ENCODE measurements around the gene SETDB2.

DNA sequence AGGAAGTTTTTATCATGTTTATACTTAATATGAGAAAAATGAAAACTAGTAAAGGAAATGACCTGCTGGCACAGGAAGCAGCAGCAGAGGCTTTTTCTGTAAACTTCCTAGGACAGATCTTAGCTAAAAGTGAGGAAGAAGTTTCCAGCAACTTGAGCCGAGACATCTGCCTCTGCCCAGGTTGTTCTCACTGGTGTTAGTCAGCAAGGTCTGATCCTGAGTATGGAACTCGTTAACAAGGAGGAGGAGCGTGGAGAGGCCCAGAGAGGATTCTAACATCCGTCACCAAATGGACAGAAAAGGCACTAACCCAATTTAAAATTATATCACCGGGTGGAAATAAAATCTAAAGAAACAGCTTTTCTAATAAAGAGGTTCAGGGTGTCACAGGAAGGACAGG is 95.2 kb downstream of the SETDB2 start:
- TF ChIP-seq RAD21 (IDR thresholded peaks at IDR 0.05): no peak
- TF ChIP-seq, protein P1, sequence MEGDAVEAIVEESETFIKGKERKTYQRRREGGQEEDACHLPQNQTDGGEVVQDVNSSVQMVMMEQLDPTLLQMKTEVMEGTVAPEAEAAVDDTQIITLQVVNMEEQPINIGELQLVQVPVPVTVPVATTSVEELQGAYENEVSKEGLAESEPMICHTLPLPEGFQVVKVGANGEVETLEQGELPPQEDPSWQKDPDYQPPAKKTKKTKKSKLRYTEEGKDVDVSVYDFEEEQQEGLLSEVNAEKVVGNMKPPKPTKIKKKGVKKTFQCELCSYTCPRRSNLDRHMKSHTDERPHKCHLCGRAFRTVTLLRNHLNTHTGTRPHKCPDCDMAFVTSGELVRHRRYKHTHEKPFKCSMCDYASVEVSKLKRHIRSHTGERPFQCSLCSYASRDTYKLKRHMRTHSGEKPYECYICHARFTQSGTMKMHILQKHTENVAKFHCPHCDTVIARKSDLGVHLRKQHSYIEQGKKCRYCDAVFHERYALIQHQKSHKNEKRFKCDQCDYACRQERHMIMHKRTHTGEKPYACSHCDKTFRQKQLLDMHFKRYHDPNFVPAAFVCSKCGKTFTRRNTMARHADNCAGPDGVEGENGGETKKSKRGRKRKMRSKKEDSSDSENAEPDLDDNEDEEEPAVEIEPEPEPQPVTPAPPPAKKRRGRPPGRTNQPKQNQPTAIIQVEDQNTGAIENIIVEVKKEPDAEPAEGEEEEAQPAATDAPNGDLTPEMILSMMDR (IDR thresholded peaks at IDR 0.05; ENCODE audit: low read depth, low read length, missing input control): no peak
- TF ChIP-seq, protein P2, sequence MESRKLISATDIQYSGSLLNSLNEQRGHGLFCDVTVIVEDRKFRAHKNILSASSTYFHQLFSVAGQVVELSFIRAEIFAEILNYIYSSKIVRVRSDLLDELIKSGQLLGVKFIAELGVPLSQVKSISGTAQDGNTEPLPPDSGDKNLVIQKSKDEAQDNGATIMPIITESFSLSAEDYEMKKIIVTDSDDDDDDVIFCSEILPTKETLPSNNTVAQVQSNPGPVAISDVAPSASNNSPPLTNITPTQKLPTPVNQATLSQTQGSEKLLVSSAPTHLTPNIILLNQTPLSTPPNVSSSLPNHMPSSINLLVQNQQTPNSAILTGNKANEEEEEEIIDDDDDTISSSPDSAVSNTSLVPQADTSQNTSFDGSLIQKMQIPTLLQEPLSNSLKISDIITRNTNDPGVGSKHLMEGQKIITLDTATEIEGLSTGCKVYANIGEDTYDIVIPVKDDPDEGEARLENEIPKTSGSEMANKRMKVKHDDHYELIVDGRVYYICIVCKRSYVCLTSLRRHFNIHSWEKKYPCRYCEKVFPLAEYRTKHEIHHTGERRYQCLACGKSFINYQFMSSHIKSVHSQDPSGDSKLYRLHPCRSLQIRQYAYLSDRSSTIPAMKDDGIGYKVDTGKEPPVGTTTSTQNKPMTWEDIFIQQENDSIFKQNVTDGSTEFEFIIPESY (IDR thresholded peaks at IDR 0.05): no peak

Measured in liver (tissue), 3 donors.